ENCODE results near the gene ABHD1.
A peak's percentile ranks its signal among the peaks of the same experiment; 100 is the strongest.

ABHD1 gene

GRCh38 chr2:27086724-27087593 is 36.7 kb upstream of the ABHD1 start, which contains the start of gene KHK (continued):
- TF ChIP-seq ZNF292 (tag by site-specific recombination; IDR thresholded peaks at IDR 0.05; ENCODE audit: borderline replicate concordance, low read depth) (no peak), ZBTB10 (tag by site-specific recombination; IDR thresholded peaks at IDR 0.05) (no peak), SP3 (tag by site-specific recombination; IDR thresholded peaks at IDR 0.05) (peak; percentile 81), KLF16 (tag by site-specific recombination; IDR thresholded peaks at IDR 0.05) (0 out of 2 replicates have a peak, but pooled peaks have one; percentile 15), ZNF311 (tag by site-specific recombination; IDR thresholded peaks at IDR 0.05; ENCODE audit: borderline replicate concordance) (no peak), ZNF555 (tag by site-specific recombination; conservative IDR thresholded peaks at IDR 0.05) (no peak), ZNF837 (tag by site-specific recombination; IDR thresholded peaks at IDR 0.05) (no peak), ZNF37A (tag by site-specific recombination; IDR thresholded peaks at IDR 0.05) (no peak), ZNF354C (tag by site-specific recombination; IDR thresholded peaks at IDR 0.05; ENCODE audit: borderline replicate concordance, low read depth) (no peak), ZBTB20 (tag by site-specific recombination; IDR thresholded peaks at IDR 0.05) (peak; percentile 75), CTCF (tag by site-specific recombination; IDR thresholded peaks at IDR 0.05) (no peak), KLF9 (tag by site-specific recombination; IDR thresholded peaks at IDR 0.05; ENCODE audit: low read depth) (peak; percentile 58), HOXD13 (CRISPR knock-in tag; IDR thresholded peaks at IDR 0.05; ENCODE audit: borderline replicate concordance) (no peak), ZNF514 (tag by site-specific recombination; IDR thresholded peaks at IDR 0.05) (no peak), ZNF155 (tag by site-specific recombination; IDR thresholded peaks at IDR 0.05) (no peak), ZNF561 (tag by site-specific recombination; IDR thresholded peaks at IDR 0.05; ENCODE audit: borderline replicate concordance) (no peak), ZNF692 (tag by site-specific recombination; IDR thresholded peaks at IDR 0.05) (0 out of 2 replicates have a peak, but pooled peaks have one; percentile 9), ZSCAN16 (tag by site-specific recombination; IDR thresholded peaks at IDR 0.05) (no peak)
- TF ChIP-seq, protein P1, sequence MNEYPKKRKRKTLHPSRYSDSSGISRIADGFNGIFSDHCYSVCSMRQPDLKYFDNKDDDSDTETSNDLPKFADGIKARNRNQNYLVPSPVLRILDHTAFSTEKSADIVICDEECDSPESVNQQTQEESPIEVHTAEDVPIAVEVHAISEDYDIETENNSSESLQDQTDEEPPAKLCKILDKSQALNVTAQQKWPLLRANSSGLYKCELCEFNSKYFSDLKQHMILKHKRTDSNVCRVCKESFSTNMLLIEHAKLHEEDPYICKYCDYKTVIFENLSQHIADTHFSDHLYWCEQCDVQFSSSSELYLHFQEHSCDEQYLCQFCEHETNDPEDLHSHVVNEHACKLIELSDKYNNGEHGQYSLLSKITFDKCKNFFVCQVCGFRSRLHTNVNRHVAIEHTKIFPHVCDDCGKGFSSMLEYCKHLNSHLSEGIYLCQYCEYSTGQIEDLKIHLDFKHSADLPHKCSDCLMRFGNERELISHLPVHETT (tag by site-specific recombination; IDR thresholded peaks at IDR 0.05), result no peak
- TF ChIP-seq, protein P2, sequence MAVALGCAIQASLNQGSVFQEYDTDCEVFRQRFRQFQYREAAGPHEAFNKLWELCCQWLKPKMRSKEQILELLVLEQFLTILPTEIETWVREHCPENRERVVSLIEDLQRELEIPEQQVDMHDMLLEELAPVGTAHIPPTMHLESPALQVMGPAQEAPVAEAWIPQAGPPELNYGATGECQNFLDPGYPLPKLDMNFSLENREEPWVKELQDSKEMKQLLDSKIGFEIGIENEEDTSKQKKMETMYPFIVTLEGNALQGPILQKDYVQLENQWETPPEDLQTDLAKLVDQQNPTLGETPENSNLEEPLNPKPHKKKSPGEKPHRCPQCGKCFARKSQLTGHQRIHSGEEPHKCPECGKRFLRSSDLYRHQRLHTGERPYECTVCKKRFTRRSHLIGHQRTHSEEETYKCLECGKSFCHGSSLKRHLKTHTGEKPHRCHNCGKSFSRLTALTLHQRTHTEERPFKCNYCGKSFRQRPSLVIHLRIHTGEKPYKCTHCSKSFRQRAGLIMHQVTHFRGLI (tag by site-specific recombination; IDR thresholded peaks at IDR 0.05), result no peak
- TF ChIP-seq, protein P3, sequence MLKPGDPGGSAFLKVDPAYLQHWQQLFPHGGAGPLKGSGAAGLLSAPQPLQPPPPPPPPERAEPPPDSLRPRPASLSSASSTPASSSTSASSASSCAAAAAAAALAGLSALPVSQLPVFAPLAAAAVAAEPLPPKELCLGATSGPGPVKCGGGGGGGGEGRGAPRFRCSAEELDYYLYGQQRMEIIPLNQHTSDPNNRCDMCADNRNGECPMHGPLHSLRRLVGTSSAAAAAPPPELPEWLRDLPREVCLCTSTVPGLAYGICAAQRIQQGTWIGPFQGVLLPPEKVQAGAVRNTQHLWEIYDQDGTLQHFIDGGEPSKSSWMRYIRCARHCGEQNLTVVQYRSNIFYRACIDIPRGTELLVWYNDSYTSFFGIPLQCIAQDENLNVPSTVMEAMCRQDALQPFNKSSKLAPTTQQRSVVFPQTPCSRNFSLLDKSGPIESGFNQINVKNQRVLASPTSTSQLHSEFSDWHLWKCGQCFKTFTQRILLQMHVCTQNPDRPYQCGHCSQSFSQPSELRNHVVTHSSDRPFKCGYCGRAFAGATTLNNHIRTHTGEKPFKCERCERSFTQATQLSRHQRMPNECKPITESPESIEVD (tag by site-specific recombination; IDR thresholded peaks at IDR 0.05), result no peak
- TF ChIP-seq, protein P4, sequence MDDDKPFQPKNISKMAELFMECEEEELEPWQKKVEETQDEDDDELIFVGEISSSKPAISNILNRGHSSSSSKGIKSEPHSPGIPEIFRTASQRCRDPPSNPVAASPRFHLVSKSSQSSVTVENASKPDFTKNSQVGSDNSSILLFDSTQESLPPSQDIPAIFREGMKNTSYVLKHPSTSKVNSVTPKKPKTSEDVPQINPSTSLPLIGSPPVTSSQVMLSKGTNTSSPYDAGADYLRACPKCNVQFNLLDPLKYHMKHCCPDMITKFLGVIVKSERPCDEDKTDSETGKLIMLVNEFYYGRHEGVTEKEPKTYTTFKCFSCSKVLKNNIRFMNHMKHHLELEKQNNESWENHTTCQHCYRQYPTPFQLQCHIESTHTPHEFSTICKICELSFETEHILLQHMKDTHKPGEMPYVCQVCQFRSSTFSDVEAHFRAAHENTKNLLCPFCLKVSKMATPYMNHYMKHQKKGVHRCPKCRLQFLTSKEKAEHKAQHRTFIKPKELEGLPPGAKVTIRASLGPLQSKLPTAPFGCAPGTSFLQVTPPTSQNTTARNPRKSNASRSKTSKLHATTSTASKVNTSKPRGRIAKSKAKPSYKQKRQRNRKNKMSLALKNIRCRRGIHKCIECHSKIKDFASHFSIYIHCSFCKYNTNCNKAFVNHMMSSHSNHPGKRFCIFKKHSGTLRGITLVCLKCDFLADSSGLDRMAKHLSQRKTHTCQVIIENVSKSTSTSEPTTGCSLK (tag by site-specific recombination; IDR thresholded peaks at IDR 0.05), result no peak

Data from HEK293 (cell line).